Hepatocyte (in vitro differentiated cells): Measurements from ENCODE around the gene USP49.

Experiments
- EZH2 ChIP-seq: fragments of 200-600 bp; sonication (generic); IDR thresholded peaks from 2 replicates; pipeline ENCODE4 v1.6.1; 2016; ENCODE audit warnings: antibody characterized with exemption, mild to moderate bottlenecking, borderline replicate concordance
- TF ChIP-seq, protein P1 (sequence below): fragments of 200-600 bp; sonication (generic); IDR thresholded peaks from 2 replicates; pipeline ENCODE4 v1.5.1; 2016; ENCODE audit warnings: antibody characterized with exemption, mild to moderate bottlenecking; ENCODE audit not compliant: poor library complexity

DNA sequence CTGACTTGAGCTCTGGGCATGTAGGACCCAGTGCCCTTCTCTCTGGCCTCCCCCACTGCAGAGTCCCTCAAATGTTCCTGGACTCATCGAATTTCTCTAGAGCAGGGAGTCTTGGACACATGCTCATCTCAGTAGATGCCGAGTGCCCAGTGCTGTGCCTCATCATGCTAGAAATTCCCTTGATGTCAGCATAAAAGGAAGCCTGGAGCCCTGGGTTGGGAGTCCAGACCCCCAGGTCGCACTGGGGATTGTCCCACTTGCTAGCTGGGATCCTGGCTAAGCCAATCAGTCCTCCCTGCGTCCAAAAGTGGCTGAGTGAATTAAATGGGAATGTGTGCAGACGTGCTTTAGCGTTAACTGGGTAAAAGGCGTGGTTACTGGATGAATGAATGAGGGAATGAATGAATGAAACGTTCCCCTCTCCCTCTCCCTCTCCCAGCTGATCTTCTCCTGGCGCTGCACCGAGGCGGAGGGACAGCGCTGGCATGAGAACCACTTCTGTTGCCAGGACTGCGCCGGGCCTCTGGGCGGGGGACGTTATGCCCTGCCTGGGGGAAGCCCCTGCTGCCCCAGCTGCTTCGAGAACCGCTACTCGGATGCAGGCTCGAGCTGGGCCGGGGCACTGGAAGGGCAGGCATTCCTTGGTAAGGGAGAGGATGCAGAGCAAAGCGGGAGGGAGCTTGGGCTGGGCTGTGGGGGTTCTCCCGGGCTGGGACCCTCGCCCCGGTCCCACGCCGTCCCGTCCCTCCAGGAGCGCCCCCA lies 109.3 kb downstream of the USP49 start:
- TF ChIP-seq, protein P1, sequence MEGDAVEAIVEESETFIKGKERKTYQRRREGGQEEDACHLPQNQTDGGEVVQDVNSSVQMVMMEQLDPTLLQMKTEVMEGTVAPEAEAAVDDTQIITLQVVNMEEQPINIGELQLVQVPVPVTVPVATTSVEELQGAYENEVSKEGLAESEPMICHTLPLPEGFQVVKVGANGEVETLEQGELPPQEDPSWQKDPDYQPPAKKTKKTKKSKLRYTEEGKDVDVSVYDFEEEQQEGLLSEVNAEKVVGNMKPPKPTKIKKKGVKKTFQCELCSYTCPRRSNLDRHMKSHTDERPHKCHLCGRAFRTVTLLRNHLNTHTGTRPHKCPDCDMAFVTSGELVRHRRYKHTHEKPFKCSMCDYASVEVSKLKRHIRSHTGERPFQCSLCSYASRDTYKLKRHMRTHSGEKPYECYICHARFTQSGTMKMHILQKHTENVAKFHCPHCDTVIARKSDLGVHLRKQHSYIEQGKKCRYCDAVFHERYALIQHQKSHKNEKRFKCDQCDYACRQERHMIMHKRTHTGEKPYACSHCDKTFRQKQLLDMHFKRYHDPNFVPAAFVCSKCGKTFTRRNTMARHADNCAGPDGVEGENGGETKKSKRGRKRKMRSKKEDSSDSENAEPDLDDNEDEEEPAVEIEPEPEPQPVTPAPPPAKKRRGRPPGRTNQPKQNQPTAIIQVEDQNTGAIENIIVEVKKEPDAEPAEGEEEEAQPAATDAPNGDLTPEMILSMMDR: no peak
- no peak for TF ChIP-seq EZH2
